ENCODE measurements around the gene SDHAF1.
"Not testable (repeated sequence)": the region's sequence is repeated elsewhere in the genome, so short reads cannot be mapped to it uniquely, and the experiment has no call there.

Gene SDHAF1

GRCh38 chr19:35995048-35995993, at the start of gene SDHAF1:
TSS of gene SDHAF1 (plus strand) at chr19:35995188. CDS start at chr19:35995275, 87 bp downstream.
- peak; percentile 97 for DNase-seq (ENCODE audit: low read depth)

- DNase-seq (ENCODE audit: low read depth), result no peak
These were observed 48.8 kb upstream of the SDHAF1 start for GRCh38 chr19:35946203-35946602.

- no peak for DNase-seq (ENCODE audit: low read depth)
These were observed 45.9 kb upstream of the SDHAF1 start for GRCh38 chr19:35949131-35949530.

GRCh38 chr19:35955881-35956634, 38.9 kb upstream of the SDHAF1 start:
- no peak for DNase-seq (ENCODE audit: low read depth)

GRCh38 chr19:35957411-35957810, 37.6 kb upstream of the SDHAF1 start:
- not testable (repeated sequence) for DNase-seq (ENCODE audit: low read depth)

GRCh38 chr19:35958660-35959039, 36.3 kb upstream of the SDHAF1 start:
- DNase-seq (ENCODE audit: low read depth), result no peak

GRCh38 chr19:35959040-35959967, 35.7 kb upstream of the SDHAF1 start:
- DNase-seq (ENCODE audit: low read depth), result no peak

GRCh38 chr19:35959968-35960320, 35.0 kb upstream of the SDHAF1 start:
- no peak for DNase-seq (ENCODE audit: low read depth)

GRCh38 chr19:35960432-35960972, 34.5 kb upstream of the SDHAF1 start:
- DNase-seq (ENCODE audit: low read depth), result no peak

- no peak for DNase-seq (ENCODE audit: low read depth)
These were observed 31.5 kb upstream of the SDHAF1 start for GRCh38 chr19:35963514-35963913.

- DNase-seq (ENCODE audit: low read depth), result no peak
These were observed 28.2 kb upstream of the SDHAF1 start for GRCh38 chr19:35966771-35967170.

- no peak for DNase-seq (ENCODE audit: low read depth)
These were observed 21.5 kb upstream of the SDHAF1 start for GRCh38 chr19:35973487-35973886.

GRCh38 chr19:35975608-35976214, 19.3 kb upstream of the SDHAF1 start:
- no peak for DNase-seq (ENCODE audit: low read depth)

GRCh38 chr19:35977446-35978222, 17.4 kb upstream of the SDHAF1 start:
- no peak for DNase-seq (ENCODE audit: low read depth)

GRCh38 chr19:35978271-35978670, 16.7 kb upstream of the SDHAF1 start:
- DNase-seq (ENCODE audit: low read depth), result no peak

GRCh38 chr19:35978832-35979365, 16.1 kb upstream of the SDHAF1 start:
- DNase-seq (ENCODE audit: low read depth), result no peak

GRCh38 chr19:35980997-35981396, 14.0 kb upstream of the SDHAF1 start:
- DNase-seq (ENCODE audit: low read depth), result not testable (repeated sequence)

- DNase-seq (ENCODE audit: low read depth), result no peak
These were observed 11.8 kb upstream of the SDHAF1 start for GRCh38 chr19:35983177-35983576.

- DNase-seq (ENCODE audit: low read depth), result no peak
These were observed 8.9 kb upstream of the SDHAF1 start for GRCh38 chr19:35986111-35986510.
